PFSK-1 (cell line): ENCODE results near the gene KIF2C.

Experiments
- FOXP2 ChIP-seq: optimal IDR thresholded peaks from 2 replicates; pipeline ENCODE3; 2011; ENCODE audit warnings: borderline replicate concordance, control low read depth, inconsistent platforms; ENCODE audit not compliant: insufficient read depth; ENCODE audit errors: extremely low read length, extremely low read depth
- POLR2AphosphoS5 ChIP-seq: IDR thresholded peaks from 2 replicates; pipeline ENCODE4 v1.6.1; 2012; ENCODE audit warnings: low read depth, mild to moderate bottlenecking, control low read depth, low read length, moderate library complexity
- REST ChIP-seq, 2 experiments: IDR thresholded peaks; 2 replicates each; pipeline versions ENCODE4 v1.6.1 to v1.8.0; 2011 to 2012; ENCODE audit warnings: low read depth in 2 of 2, low read length in 2 of 2, control low read depth in 1 of 2, inconsistent platforms in 1 of 2, mild to moderate bottlenecking in 1 of 2, moderate library complexity in 1 of 2; ENCODE audit not compliant: insufficient read depth in 1 of 2
- SIN3A ChIP-seq: IDR thresholded peaks from 2 replicates; pipeline ENCODE4 v1.6.1; 2012; ENCODE audit warnings: mild to moderate bottlenecking, low read length, moderate library complexity, borderline replicate concordance; ENCODE audit not compliant: insufficient read depth
- TAF1 ChIP-seq: IDR thresholded peaks from 2 replicates; pipeline ENCODE4 v1.6.1; 2012; ENCODE audit warnings: low read length, control low read depth, borderline replicate concordance; ENCODE audit not compliant: insufficient read depth

- TF ChIP-seq TAF1 (peak; percentile 43; the same call in 1 of the 2 replicates), POLR2AphosphoS5 (peak; percentile 83), REST (IDR thresholded peaks at IDR 0.05; ENCODE audit: insufficient read depth in 1 of 2, low read depth in 2 of 2, low read length in 2 of 2) (no peak), SIN3A (no peak; the same call in 1 of the 2 replicates), FOXP2 (no peak)
Measured at GRCh38 chr1:44799770-44800584, 60.3 kb downstream of the KIF2C start, which contains the start of gene PLK3.
